Iris pigment epithelial cell (primary cell): ENCODE data around the gene ACSS2.
"Not testable (repeated sequence)": the region's sequence is repeated elsewhere in the genome, so short reads cannot be mapped to it uniquely, and the experiment has no call there.

Experiments
- DNase-seq: peaks from one replicate; pipeline ENCODE4 v3.0.0-alpha.2; 2011; ENCODE audit warnings: low read depth

Gene ACSS2

DNA sequence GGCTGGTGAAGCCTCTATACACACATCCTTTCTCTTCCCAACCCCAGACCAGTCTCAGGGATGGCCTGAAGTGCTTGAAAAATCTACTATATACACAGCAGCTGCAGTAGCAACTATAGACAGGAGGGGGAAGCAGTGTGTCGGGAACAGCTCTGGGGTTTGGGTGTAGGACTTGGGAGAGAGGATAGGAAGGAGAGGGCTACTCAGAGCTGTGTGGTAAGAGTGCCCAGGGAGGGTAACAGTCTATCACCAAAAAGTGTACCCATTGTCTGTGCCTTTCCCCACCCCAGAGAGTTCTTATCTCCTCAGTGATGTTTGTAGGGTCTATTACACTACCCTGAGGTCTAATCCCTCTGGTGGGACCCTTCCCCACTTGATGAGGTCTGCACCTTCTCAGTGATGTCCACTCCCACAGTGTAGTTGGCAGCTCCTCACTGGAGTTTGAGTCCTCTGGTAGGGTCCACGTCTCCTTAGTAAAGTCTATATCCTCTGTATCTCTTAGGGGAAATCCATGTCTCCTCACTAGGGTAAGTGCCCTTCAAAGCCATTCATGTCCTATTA, 2.2 kb upstream of the ACSS2 start:
- DNase-seq, result peak; percentile 86

DNA sequence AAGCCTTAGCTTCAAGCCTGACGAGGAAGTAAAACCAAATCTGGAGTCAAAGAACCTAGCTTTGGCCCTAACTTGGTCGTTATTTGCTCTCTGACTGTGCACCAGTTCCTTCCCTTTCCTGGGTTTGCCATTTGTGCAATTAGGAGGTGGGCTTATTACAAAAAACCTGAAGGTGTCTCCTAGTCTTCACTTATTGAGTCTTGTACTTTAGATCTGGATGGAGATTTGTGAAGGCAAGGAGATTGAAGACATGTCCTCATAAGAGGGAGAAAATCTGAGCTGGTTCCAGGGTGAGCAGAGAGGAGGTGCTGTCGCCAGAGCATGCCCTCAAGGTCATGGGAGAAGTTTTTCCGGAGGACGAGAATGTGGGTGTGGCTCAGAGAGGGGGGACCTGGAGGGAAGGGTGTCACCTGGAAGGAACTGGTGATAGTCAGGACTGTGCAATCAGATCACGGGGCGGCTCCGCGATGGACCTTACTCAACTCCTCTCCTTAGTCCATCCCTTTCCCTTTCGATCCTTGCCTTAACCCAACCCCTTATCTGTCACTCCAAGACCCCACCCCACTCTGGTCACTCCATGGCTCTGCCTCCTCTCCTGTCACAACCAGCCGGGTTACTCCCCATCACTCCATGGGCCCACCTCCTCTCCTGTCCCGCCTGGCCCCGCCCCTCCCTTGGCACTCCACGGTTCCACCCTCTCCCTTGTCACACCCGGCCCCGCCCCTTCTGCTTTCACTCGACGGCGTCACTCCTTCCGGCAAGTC, 588 bp upstream of the ACSS2 start:
- DNase-seq, result peak; percentile 99

DNA sequence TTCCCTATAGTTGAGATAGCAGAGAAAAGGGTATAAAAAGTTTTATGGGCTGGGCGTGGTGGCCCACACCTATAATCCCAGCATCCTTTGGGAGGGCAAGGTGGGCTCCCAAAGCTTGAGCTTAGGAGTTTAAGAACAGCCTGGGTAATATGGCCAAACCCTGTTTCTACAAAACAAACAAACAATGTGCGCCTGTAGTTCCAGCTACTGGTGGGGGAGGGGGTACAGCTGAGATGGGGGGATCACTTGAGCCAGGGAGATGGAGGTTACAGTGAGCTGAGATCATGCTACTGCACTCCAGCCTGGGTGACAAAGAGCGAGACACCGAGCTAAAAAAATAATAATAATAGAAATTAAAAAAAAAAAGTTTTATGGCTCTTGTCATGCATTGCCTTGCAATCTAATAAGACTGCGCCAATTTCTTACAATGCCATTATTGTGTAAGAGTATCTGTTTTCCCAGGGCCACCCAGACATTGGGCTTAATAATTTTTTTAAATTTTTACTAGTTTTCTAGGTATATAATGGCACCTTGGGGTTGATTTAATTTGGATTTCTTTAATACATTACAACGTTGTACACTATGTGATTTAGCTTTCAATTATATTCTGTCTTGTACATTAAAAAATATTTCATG, 3.9 kb downstream of the ACSS2 start:
- DNase-seq, result no peak

DNA sequence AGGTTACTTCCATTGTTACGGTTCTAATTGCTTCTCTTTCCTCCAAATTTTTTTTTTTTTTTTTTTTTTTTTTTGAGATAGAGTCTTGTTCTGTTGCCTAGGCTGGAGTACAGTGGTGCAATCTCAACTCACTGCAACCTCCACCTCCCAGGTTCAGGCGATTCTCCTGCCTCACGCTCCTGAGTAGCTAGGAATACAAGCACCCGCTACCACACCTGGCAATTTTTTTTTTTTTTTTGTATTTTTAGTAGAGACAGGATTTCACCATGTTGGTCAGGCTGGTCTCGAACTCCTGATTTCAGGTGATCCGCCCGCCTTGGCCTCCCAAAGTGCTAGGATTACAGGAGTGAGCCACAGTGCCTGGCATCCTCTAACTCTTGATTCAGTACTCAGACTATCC, 4.6 kb downstream of the ACSS2 start:
- DNase-seq, result not testable (repeated sequence)

DNA sequence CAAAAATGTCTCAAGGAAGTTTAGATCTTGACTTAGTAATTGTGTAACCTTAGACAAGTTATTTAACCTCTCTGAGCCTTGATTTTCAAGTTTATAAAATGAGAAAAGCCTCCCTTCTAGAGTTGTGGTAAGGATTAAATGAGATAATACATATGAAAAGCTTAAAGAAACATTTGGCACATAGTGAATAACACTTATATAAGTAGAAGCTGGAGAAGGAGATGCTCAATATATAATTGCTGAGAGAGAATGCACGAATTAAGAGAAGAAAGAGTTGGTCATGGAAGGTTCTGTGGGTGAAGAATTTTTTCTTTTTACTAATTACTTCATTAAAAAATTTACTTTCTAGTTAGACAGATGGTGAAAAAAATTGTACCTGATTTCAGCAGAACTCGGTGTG, 5.3 kb downstream of the ACSS2 start:
- no peak for DNase-seq

DNA sequence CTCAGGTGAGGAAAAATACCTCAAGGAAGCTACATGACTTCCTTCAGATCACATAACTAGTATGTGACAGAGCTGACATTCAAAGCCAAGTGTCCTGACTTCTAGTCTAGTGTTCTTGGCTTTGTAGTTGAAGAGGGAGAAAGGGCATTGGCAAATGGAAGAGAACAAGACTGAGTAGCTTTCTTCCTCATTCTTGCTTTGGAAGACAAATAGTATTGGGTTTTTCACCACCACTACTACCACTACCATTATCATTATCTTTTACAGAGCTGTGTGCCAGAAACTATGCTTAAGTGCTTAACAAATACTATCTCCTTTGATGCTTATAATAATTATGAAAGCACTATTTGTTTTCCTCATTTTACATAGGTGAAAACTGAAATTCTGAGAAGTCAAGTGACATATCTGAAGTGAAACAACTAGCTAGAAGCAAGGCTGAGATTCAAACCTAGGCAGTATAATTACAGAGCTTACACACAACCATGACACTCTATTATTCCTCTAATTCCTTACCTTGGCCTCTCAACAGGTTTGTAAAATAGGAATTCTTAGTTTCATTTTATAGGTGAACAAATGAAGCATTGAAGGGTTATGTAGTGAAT, 6.8 kb downstream of the ACSS2 start:
- no peak for DNase-seq

DNA sequence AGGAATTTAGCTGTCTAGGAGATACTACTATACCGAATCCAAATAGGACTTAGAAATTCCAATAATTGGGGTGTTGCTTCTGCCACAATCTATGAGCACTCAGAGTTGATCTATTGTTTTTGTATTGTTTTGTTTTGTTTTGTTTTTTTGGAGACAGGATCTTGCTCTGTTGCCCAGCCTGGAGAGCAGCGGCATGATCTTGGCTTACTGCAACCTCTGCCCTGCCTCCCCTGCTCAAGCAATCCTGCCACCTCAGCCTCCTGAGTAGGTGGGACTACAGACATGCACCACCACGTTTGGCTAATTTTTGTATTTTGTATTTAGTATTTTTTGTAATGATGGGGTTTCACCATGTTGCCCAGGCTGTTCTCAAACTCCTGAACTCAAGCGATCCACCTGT, 7.4 kb downstream of the ACSS2 start:
- DNase-seq, result no peak

DNA sequence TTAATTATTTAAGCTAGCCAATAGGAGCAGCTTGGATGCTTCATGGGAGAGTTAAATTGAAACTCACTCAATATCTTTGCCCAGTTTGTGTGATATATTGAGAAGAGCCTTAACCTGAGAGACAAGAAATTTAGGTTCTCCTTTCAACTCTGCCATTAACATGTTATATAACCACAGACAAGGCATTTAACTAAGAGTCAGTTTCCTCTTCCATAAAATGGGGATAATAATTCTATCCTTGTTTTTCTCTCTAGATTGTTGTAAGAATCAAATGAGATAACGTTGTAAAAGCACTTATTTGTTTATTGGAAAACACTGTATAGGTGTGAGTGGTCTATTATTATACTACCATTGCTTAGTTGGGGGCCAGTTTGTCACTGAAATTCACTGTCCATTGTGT, 7.8 kb downstream of the ACSS2 start:
- DNase-seq, result no peak

DNA sequence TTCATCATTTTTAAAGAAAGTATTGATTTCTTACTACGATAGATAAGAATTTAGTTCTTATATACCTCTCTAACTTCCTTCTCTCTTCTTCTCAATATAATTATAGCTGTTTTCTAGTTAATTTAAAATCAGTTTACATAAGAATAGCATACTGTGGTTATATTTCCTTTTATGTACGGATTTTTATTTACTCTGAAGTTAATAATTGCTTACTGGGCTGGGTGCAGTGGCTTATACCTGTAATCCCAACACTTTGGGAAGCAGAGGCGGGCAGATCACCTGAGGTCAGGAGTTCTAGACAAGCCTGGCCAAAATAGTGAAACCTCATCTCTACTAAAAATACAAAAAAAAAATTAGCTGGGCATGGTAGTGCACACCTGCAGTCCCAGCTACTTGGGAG, 9.7 kb downstream of the ACSS2 start:
- no peak for DNase-seq

DNA sequence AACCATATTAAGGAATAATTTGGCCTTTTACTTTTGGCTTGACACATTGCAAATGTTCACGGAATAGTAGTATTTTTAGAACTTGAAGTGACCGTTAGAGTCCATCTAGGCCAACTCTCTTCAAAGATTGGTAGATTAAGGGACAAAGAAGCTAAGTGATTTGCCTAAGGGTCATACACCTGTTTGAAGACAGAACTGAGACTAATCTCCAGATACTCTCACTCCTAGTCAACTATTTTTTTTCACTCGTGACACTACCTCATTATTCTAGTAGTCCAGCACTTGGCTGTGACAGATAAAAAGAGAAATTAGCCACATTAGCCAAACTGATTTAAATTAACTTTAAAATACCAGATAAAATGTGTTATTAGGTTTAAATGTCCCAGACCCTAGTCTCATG, 10.6 kb downstream of the ACSS2 start:
- DNase-seq, result no peak

DNA sequence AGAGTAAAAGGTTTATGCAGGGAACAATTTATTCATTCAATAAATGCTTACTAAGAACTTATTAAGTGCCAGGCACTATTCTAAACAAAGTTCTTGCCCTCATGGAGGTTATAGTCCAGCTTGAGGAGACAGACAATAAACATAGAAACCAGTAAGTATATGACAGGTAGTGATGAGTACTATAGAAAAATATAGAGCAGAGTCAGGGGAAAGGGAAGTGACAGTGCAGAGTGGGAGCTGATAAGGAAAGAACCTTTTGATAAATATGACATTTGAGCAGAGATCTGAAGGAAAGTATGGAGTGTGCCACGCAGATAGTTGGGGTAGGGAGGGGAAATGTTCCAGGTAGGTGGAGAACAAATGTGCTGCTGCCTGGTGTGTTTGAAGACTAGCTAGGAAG, 12.1 kb downstream of the ACSS2 start:
- no peak for DNase-seq

DNA sequence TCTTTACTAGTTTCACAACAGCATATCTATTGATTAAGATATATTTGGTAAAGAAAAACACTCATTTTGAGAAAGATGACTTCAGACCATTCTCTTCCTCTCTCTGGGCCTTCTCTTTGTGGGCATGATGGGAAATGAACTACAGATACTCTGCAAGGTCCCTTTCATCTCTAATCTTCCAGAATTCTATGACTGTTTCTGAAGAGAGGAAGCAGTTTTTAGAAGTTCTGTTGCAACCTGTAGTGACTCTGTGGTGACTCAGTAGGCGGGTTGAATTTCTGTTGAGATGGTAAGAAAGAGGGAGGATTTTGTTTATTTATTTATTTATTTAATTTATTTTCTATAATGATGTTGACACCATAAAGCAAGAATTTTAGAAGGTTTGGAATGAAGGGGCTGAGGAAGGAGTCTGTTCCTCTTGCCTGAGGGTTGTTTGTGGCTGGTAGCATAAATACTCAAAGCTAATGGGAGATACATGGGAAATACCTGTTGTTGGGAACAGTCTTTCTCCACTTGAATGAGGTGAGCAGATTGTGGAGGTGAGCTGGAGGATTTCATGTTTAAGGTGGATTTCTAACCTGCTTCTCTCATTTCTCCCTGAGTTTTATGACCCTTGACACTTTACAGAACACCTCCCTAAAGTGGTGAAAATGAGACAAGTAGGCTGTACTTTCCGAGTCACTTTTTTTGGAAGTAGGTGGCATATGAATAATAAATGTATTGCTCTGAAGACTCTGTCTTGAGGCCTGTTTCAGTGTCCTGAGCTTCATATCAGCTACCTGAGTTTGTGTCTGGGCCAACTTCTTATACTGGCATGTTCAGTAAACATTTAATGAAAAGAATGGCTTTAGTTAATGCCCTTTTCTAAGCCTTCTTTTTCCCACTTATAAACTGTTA, 15.0 kb downstream of the ACSS2 start:
- DNase-seq, result peak; percentile 87

DNA sequence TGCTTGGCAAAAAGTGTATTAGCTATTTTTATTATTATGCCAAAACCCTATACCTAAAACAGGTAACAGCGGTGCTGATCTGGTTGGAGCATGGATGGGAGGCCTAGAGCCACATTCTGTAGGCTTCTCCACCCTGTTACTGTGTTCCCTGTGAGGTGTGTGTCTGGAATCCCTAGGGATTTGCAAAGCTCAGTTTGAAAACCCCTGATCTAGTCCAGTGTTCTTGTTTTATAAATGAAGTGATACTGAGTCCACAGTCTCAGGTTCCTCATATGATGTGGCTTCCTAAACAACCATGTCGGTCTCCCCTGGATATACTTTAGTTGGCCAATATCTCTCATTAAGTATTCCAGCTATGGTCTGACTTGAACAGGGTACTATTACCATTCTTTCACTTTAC, 16.3 kb downstream of the ACSS2 start:
- no peak for DNase-seq

DNA sequence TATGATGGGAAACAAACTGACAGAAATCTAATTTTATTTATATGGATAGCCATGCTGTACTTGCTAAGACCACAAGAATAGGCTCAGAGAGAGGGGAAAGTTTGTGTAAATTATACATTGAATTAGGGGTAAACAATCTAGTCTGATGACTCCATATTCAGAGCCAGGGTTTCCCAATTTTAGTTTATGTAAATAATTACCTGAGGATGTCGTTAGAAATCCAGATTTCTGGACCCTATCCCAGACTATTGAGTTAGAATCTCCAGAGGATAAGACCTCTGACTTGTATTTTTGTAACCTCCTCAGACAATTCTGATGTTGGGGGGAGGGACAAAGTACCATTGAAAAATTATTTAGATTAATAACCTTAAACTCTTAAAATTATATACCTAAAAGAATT, 18.3 kb downstream of the ACSS2 start:
- no peak for DNase-seq

DNA sequence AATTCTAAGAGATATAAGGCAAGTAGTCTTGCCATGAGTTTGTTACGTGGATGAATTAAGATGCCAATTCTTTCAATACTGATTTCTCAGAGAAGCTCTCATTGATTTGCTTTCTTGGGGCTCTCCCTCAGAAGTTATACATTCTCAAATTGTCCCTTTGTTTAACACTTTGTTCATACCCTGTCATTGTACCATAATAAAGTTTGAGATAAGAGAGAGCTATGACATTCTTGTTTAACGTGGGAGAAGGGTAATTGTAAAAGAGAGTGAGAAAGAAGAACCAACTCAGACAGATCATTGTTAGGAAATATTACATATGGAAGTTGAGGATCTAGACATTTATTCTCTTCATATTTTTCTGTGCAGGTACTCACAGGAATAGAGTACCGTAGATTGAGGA, 19.1 kb downstream of the ACSS2 start:
- DNase-seq, result no peak

DNA sequence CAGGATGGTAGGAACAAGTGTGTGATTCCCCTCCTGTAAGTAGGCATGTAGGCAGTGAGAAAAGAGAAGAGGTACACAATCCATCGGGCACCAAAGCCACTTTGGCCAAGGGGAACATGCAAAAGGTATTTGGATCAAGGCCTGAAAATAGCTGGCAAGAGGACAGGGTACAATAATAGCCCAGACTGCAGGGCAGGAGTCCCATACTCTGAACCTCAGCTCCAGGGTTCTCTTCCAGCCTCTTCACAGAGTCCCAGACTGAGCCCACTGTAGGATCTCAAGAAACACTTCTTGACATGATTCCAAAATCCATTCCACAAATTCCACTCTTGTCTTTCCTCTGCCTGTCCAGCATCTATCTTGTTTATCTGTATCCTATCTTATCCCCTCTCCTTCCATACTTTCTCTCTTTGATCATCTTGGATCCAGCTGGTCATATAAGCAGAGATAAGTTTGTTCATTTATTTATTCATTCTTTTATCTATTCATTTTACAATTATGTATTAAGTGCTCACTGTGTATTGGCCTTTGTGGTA, 19.7 kb downstream of the ACSS2 start:
- no peak for DNase-seq

DNA sequence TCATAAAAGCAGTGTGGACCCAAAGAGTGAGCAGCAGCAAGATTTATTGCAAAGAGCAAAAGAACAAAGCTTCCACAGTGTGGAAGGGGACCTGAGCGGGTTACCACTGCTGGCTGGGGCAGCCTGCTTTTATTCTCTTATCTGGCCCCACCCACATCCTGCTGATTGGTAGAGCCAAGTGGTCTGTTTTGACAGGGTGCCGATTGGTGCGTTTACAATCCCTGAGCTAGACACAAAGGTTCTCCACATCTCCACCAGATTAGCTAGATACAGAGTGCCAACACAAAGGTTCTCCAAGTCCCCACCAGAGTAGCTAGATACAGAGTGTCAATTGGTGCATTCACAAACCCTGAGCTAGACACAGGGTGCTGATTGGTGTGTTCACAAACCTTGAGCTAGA, 21.7 kb downstream of the ACSS2 start:
- DNase-seq, result not testable (repeated sequence)

DNA sequence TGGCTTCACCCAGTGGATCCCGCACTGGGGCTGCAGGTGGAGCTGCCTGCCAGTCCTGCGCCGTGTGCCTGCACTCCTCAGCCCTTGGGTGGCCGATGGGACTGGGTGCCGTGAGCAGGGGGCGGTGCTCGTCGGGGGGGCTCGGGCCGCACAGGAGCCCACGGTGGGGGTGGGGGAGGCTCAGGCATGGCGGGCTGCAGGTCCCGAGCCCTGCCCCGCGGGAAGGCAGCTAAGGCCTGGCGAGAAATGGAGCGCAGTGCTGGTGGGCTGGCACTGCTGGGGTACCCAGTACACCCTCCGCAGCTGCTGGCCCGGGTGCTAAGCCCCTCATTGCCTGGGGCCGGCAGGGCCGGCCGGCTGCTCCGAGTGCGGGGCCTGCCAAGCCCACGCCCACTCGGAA, 22.3 kb downstream of the ACSS2 start:
- not testable (repeated sequence) for DNase-seq

DNA sequence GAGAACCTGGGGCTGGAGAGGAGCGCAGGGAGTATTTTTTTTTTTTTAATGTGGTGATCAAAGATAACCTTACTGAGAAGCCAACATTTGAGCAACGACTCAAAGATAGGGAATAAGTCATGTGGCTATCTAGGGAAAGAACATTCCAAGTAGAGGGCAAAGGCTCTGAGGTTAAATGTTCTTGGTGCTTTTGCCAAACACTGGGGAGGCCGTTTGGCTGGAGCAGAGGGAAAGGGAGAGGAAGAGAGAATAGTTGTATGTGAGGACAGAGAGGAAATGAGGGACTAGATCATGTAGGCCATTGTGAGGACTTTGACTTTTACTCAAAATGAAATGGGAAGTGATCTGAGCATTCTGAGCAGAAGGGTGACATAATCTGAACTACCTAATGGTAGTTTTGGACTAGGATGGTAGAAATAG, 27.8 kb downstream of the ACSS2 start:
- no peak for DNase-seq

DNA sequence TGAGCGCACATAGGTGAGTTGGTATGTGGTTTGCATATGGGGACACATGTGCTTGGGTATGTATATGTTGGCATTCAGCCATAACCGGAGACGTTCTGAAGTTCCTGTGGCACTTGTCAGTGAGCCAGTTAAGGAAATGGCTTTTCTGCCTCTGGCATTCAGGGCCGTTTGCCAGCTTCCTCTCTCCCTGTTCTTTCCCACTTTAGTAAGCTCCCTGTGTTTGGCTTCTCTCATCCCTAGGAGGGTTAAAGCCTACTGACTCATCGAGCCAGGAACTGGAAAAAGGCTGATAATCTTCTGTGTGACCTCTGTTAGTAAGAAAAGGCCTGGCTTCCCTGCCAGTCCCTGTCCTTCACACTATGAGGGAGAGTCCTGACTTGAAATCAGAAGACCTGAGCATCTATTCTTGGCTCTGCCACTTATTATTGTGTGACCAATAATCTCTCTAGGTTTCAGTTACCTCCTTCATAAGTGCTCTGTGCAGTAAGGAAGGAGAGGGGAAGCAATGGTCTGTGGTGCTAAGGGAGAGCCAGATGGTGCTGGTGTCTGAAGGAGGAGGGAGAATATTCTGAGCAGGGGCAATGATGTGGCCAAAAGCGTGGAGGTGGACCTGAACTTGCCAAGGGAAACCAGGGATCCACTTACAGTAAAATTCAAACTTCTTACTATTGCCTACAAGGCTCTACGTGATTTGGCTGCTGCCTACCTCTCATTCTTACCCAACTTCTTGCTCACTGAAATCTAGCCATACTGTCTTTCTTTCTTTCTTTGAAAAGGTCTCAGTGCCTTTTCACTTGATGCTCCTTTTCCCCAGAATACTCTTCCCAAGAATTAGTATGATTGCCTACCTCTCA, 31.4 kb downstream of the ACSS2 start:
- peak; percentile 81 for DNase-seq

DNA sequence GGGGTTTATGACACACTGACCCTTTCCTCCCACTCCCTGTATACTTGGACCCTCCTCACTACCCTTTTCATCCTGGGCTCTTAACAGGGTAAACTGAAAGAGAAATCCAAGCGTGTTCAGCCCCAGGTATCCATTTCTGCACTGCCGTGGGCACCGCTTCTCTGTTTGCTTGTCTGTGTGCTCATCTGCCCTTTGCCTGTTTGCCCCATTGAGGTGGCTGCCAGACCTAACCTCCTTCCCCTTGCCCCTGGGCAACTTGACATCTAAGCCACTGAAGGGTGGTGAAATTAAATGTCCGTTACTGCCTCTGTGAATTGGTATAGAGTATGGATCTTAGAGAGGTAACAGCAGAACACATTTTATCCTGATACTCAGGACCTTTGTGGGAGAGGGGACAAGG, 38.7 kb downstream of the ACSS2 start:
- DNase-seq, result no peak
